ENCODE measurements around the gene MACF1.
"Not testable (repeated sequence)": the region's sequence is repeated elsewhere in the genome, so short reads cannot be mapped to it uniquely, and the experiment has no call there.

DNA sequence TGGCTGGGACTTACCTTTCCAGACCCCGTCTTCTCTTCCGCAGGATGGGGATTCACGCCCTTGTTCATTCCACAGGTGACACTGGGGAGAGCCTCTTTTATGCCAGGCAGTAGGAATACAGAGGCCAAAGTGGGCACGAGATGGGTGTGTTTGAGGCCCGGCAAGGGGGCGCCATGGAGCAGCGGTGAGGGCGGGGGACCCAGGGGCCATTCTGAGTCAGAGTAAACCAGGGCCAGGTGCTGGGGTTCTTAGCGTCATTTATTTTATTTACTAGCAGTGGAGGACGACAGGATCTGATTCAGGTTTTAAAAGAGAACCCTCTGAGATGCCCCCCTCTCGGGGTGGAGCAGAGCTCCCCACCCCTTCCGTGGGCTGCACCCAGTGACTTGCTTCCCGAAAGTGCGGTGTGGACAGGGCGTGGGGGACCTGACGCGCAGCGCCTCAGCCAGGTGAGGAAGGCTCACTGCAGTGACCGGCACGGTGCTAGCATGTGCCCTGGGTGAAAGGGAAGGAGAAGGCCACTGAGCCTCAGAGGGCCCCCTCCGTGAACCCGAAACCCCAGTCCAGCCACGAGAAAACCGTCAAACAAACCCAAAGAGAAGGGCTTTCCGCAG, 307.8 kb downstream of the MACF1 start:
- TF ChIP-seq EZH2 (IDR thresholded peaks at IDR 0.05; ENCODE audit: borderline replicate concordance, insufficient read depth, low read depth, low read length, poor library complexity, severe bottlenecking), result not testable (repeated sequence)
- TF ChIP-seq, protein P1, sequence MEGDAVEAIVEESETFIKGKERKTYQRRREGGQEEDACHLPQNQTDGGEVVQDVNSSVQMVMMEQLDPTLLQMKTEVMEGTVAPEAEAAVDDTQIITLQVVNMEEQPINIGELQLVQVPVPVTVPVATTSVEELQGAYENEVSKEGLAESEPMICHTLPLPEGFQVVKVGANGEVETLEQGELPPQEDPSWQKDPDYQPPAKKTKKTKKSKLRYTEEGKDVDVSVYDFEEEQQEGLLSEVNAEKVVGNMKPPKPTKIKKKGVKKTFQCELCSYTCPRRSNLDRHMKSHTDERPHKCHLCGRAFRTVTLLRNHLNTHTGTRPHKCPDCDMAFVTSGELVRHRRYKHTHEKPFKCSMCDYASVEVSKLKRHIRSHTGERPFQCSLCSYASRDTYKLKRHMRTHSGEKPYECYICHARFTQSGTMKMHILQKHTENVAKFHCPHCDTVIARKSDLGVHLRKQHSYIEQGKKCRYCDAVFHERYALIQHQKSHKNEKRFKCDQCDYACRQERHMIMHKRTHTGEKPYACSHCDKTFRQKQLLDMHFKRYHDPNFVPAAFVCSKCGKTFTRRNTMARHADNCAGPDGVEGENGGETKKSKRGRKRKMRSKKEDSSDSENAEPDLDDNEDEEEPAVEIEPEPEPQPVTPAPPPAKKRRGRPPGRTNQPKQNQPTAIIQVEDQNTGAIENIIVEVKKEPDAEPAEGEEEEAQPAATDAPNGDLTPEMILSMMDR (IDR thresholded peaks at IDR 0.05), result not testable (repeated sequence)
